ENCODE results near the gene CAMKK2. TPM values are rescaled to one million over a fixed set of nuclear protein-coding genes. Genes with fewer than 3 reads are reported as not detected.
A peak's percentile ranks its signal among the peaks of the same experiment; 100 is the strongest.
"Not testable (repeated sequence)": the region's sequence is repeated elsewhere in the genome, so short reads cannot be mapped to it uniquely, and the experiment has no call there.

The CAMKK2 gene
- total RNA-seq, 1 donor from 2014 or later: 25.6 TPM

DNA sequence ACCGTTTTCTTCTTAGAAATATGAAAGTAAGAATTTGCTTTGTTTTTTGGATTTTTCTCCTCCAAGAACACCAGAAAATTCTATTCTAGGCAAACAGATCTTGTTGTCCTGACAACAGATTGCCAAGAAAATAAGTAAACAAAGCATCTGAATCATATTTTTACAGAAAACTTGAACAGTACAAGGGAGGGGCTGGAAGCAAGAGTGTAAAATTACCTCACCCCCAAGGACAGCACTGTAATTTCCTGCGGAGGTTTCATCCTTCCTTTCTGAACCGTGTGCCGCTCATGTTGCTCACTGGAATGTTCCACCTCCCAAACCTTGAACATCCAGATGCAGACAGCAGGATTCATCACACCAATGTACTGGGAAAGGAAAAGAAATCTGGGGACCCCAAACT, 5.4 kb upstream of the CAMKK2 start:
- TF ChIP-seq, protein P1, sequence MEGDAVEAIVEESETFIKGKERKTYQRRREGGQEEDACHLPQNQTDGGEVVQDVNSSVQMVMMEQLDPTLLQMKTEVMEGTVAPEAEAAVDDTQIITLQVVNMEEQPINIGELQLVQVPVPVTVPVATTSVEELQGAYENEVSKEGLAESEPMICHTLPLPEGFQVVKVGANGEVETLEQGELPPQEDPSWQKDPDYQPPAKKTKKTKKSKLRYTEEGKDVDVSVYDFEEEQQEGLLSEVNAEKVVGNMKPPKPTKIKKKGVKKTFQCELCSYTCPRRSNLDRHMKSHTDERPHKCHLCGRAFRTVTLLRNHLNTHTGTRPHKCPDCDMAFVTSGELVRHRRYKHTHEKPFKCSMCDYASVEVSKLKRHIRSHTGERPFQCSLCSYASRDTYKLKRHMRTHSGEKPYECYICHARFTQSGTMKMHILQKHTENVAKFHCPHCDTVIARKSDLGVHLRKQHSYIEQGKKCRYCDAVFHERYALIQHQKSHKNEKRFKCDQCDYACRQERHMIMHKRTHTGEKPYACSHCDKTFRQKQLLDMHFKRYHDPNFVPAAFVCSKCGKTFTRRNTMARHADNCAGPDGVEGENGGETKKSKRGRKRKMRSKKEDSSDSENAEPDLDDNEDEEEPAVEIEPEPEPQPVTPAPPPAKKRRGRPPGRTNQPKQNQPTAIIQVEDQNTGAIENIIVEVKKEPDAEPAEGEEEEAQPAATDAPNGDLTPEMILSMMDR (IDR thresholded peaks at IDR 0.05; ENCODE audit: insufficient read depth, low read length, poor library complexity, severe bottlenecking): no peak
- Histone ChIP-seq H3K4me3 (ENCODE audit: low read depth, low read length) (no peak overlapping the region), H3K36me3 (ENCODE audit: control insufficient read depth, insufficient read depth, low read length) (no peaks in the 10 kb centered on the region), H3K27me3 (ENCODE audit: control insufficient read depth, insufficient read depth, low read length) (no peaks in the 10 kb centered on the region)
- DNase-seq (ENCODE audit: low read depth): no peak

DNA sequence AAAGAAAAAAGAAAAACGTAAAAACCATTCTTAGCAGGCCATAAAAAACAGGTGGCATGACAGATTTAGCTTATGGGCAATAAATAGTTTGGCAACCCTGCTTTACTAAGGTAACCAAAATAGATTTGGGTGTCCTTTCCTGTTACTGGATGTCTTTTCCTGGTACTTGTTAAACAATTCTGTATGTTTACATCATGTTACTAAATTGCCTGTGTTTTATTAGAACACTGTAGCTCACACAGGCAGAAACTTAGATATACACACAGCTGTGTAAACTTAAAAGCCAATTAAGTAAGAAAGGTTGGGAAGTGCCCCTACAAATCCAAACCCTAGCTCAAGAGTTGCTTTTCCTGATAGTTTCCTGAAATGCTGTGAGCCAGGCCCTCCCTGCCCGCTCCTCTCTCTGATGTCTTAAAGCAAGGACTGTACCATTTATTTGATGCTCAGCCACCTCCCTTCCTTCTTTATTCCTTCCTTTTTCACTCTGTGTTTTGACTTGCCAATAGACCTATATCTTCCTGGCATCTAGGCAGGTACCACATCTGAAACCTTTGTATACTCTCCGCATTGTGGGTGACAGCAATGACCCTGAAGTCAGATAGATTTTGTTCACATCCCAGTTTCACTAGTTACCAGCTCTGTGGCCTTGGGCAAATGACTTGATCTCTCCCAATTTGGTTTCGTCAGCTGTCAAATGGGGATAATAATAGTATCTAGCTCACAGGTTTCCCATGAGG, 3.7 kb upstream of the CAMKK2 start:
- Histone ChIP-seq H3K4me3 (ENCODE audit: low read depth, low read length) (no peak overlapping the region), H3K36me3 (ENCODE audit: control insufficient read depth, insufficient read depth, low read length) (no peaks in the 10 kb centered on the region), H3K27me3 (ENCODE audit: control insufficient read depth, insufficient read depth, low read length) (no peaks in the 10 kb centered on the region)
- TF ChIP-seq, protein P1 (IDR thresholded peaks at IDR 0.05; ENCODE audit: insufficient read depth, low read length, poor library complexity, severe bottlenecking): no peak
- DNase-seq (ENCODE audit: low read depth): no peak

DNA sequence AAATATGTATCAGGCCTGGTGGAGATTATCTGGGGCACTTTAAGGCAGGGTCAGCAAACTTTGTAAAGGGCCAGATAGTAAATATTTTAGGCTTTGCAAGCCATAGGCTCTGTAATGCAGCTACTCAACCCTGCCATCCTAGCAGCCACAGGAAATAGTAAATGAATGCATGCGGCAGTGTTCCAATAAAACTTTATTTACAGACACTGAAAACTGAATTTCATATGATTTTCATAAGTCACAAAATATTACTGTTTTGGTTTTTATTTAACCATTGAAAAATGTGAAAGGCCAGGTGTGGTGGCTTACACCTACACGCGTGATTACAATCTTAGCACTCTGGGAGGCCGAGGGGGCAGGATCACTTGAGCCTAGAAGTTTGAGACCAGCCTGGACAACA, 3.2 kb upstream of the CAMKK2 start:
- no peak for DNase-seq (ENCODE audit: low read depth)
- Histone ChIP-seq H3K27me3 (ENCODE audit: control insufficient read depth, insufficient read depth, low read length) (no peaks in the 10 kb centered on the region), H3K36me3 (ENCODE audit: control insufficient read depth, insufficient read depth, low read length) (no peaks in the 10 kb centered on the region), H3K4me3 (ENCODE audit: low read depth, low read length) (no peak overlapping the region)
- TF ChIP-seq, protein P1 (IDR thresholded peaks at IDR 0.05; ENCODE audit: insufficient read depth, low read length, poor library complexity, severe bottlenecking): no peak

DNA sequence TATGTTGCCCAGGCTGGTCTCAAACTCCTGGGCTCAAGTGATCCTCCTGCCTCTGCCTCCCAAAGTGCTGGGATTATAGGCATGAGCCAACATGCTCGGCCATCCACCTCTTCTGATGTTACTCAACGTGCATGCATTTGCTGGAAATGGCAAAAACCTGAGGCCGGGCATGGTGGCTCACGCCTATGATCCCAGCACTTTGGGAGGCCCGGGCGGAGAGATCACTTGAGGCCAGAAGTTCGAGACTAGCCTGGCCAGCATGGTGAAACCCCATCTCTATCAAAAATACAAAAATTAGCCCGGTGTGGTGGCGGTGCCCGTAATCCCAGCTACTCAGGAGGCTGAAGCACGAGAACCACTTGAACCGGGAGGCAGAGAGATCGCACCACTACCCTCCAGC, 1.9 kb upstream of the CAMKK2 start:
- H3K4me3 ChIP-seq (ENCODE audit: low read depth, low read length); H3K27me3 ChIP-seq (ENCODE audit: control insufficient read depth, insufficient read depth, low read length); DNase-seq (ENCODE audit: low read depth); H3K36me3 ChIP-seq (ENCODE audit: control insufficient read depth, insufficient read depth, low read length): not testable (repeated sequence)

DNA sequence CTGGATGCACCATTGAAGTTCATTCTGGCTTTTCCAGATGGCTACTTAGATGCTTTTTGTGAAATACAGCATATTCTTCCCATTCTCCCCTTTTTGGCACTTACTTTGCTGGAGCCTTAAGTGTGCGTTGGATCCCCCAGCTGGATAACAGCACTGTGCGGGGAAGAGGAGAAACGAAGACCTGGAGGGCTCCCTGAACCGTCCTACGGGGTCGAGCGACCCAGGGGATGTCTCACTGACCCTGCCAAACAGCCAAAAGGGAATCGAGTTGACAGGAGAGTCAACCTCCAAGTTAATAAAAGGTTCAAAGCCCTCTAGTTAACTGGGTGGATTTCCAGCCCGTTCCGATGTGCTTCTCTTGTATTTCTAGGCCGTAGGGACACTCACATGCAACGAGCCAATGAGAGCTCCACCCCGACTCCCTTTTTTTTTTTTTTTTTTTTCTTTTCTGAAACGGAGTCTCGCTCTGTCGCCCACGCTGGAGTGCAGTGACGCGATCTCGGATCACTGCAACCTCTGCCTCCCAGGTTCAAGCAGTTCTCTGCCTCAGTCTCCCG, 1.0 kb upstream of the CAMKK2 start:
- Histone ChIP-seq H3K4me3 (ENCODE audit: low read depth, low read length) (peak overlapping the region; percentile 42), H3K36me3 (ENCODE audit: control insufficient read depth, insufficient read depth, low read length) (no peaks in the 10 kb centered on the region), H3K27me3 (ENCODE audit: control insufficient read depth, insufficient read depth, low read length) (no peaks in the 10 kb centered on the region)
- TF ChIP-seq, protein P1 (IDR thresholded peaks at IDR 0.05; ENCODE audit: insufficient read depth, low read length, poor library complexity, severe bottlenecking): no peak
- DNase-seq (ENCODE audit: low read depth): peak; percentile 23

DNA sequence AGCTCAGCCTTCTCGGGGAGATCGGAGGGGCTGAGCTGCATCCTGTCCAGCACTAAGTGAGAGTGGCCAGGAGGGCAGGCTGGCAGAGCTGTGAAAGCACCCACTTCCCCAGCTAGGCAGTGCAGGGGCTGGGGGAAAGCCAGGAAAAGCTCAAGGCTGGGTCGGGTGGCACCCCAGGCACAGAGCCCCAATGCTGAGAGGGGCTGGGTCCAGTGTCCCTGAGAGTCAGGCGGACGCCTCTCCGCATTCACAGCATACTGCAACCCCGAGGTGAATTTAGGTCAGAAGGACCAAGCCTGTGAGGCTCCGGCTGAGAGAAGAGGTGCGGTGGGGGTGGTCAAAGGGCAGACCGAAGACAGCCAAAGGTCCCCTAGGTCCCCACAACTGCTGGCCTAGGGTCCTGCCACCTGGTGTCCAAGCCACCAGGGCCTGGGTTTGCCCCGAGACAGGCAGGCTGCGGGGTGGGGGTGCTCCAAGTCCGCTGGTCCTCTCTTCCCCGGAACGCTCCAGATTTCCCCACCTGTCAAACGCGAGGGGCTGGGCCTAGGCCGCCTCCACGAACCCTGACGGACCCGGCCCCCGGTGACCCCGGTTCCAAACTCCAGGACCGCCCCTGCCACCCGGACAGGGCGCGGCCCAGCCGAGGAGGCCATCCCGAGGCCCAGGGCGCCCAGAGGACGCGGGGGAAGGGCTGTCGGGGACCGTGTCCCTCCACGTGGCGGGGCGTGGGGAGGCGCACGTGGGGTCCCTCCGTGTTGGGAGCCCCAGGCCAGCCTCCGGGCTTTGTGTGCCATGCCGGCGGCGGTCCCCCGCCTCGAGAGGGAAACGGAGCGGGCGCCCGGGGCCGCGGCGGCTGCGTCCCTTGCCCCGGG, 527 bp downstream of the CAMKK2 start:
- no peak for DNase-seq (ENCODE audit: low read depth)
- H3K27me3 ChIP-seq (ENCODE audit: control insufficient read depth, insufficient read depth, low read length): no peaks in the 10 kb centered on the region
- TF ChIP-seq, protein P1 (IDR thresholded peaks at IDR 0.05; ENCODE audit: insufficient read depth, low read length, poor library complexity, severe bottlenecking): no peak
- H3K36me3 ChIP-seq (ENCODE audit: control insufficient read depth, insufficient read depth, low read length): no peaks in the 10 kb centered on the region
- peak overlapping the region; percentile 93 for H3K4me3 ChIP-seq (ENCODE audit: low read depth, low read length)

All from kidney epithelial cell (primary cell).